Ishikawa (cell line): ENCODE measurements around the gene MTX1.

Experiments
- CEBPB ChIP-seq: IDR thresholded peaks from 2 replicates; pipeline ENCODE4 v1.6.1; 2012
- CREB1 ChIP-seq: IDR thresholded peaks from 2 replicates; pipeline ENCODE4 v1.6.1; 2012; ENCODE audit warnings: low read depth
- EGR1 ChIP-seq: IDR thresholded peaks from 2 replicates; pipeline ENCODE4 v1.6.1; 2012
- EP300 ChIP-seq: IDR thresholded peaks from 2 replicates; pipeline ENCODE4 v1.6.1; 2012; ENCODE audit warnings: borderline replicate concordance
- FOXM1 ChIP-seq: IDR thresholded peaks from 2 replicates; pipeline ENCODE4 v1.6.1; 2012; ENCODE audit warnings: low read depth, borderline replicate concordance
- MAX ChIP-seq: IDR thresholded peaks from 2 replicates; pipeline ENCODE4 v1.6.1; 2012
- NFIC ChIP-seq: IDR thresholded peaks from 2 replicates; pipeline ENCODE4 v1.6.1; 2012
- RAD21 ChIP-seq: IDR thresholded peaks from 2 replicates; pipeline ENCODE4 v1.6.1; 2012; ENCODE audit warnings: low read depth
- REST ChIP-seq: IDR thresholded peaks from 2 replicates; pipeline ENCODE4 v1.6.1; 2012; ENCODE audit warnings: low read depth, mild to moderate bottlenecking
- TAF1 ChIP-seq: IDR thresholded peaks from 2 replicates; pipeline ENCODE4 v1.6.1; 2012; ENCODE audit warnings: low read depth, mild to moderate bottlenecking
- TCF12 ChIP-seq: IDR thresholded peaks from 2 replicates; pipeline ENCODE4 v1.6.1; 2012; ENCODE audit warnings: low read depth
- TEAD4 ChIP-seq: IDR thresholded peaks from 2 replicates; pipeline ENCODE4 v1.6.1; 2012
- USF1 ChIP-seq: IDR thresholded peaks from 2 replicates; pipeline ENCODE4 v1.6.1; 2012
- YY1 ChIP-seq: IDR thresholded peaks from 2 replicates; pipeline ENCODE4 v1.6.1; 2012; ENCODE audit warnings: low read depth
- ZBTB7A ChIP-seq: IDR thresholded peaks from 2 replicates; pipeline ENCODE4 v1.6.1; 2012; ENCODE audit warnings: low read depth

Gene MTX1

GRCh38 chr1:155174324-155175280 is 33.9 kb upstream of the MTX1 start:
- peak; percentile 38; the same call in 1 of the 2 replicates for TF ChIP-seq ZBTB7A
- TF ChIP-seq TAF1, result no peak

DNA sequence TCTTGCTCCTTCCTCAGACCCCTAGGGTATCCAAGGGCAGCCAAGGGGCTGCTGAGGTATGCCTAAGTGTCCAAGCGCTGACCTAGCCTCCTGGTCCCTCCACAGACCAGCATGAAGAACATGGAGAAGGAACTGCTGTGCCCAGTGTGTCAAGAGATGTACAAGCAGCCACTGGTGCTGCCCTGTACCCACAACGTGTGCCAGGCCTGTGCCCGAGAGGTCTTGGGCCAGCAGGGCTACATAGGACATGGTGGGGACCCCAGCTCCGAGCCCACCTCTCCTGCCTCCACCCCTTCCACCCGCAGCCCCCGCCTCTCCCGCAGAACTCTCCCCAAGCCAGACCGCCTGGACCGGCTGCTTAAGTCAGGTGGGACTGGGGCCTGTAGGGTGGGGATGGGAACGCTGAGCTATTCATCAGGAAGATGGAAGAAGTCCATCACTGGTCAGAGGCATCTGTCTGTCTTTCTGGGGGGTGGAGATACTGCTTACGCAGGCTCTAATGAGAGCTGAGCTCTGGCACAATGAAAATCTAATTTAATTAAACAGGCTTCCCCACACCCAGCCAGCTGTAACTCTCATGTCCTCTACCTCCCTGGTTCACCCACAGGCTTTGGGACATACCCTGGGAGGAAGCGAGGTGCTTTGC is 33.1 kb upstream of the MTX1 start:
- TF ChIP-seq CEBPB, result no peak
- TF ChIP-seq EP300, result no peak
- TF ChIP-seq TEAD4, result no peak
- TF ChIP-seq EGR1, result no peak
- TF ChIP-seq YY1, result no peak
- TF ChIP-seq REST, result no peak
- no peak for TF ChIP-seq TCF12
- no peak for TF ChIP-seq CREB1

DNA sequence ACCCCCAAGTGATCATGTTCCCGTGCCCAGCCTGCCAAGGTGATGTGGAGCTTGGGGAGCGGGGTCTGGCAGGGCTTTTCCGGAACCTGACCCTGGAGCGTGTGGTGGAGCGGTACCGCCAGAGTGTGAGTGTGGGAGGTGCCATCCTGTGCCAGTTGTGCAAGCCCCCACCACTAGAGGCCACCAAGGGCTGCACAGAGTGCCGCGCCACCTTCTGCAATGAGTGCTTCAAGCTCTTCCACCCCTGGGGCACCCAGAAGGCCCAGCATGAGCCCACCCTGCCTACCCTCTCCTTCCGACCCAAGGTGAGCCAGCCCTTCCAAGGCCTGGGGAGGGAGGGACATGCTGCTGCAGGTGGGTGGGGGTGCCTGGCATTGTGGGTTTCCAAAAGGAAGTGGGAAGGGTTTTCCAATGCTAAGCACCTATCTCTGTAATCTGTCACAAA is 32.5 kb upstream of the MTX1 start:
- no peak for TF ChIP-seq NFIC
- TF ChIP-seq TAF1, result no peak
- no peak for TF ChIP-seq RAD21
- no peak for TF ChIP-seq TEAD4
- no peak for TF ChIP-seq REST
- TF ChIP-seq MAX, result no peak
- TF ChIP-seq EGR1, result no peak
- no peak for TF ChIP-seq ZBTB7A
- no peak for TF ChIP-seq CEBPB
- no peak for TF ChIP-seq FOXM1
- TF ChIP-seq CREB1, result no peak
- no peak for TF ChIP-seq YY1
- TF ChIP-seq USF1, result no peak
- TF ChIP-seq TCF12, result no peak
- TF ChIP-seq EP300, result no peak

DNA sequence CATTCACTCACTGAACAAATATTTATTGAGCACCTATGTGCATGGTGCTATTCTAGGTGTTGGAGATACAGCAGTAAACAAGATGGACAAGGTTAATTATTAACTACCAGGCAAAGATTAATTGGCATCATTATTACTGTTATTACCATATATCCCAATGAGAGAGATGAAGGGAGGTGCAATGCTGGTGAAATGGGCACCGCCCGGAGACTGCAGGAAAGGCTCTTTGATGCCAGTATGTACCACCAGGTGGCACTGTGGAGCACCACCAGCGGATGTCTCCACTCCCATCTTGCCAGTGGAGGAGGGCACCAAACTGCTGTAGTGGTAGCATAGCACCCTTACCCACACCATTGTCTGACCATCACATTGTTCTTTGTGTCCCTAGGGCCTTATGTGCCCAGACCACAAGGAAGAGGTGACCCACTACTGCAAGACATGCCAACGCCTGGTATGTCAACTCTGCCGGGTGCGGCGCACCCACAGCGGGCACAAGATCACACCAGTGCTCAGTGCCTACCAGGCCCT is 31.9 kb upstream of the MTX1 start:
- TF ChIP-seq RAD21, result peak; percentile 69
- TF ChIP-seq FOXM1, result no peak
- TF ChIP-seq YY1, result peak; percentile 49; the same call in 1 of the 2 replicates
- no peak for TF ChIP-seq EP300
- TF ChIP-seq REST, result no peak

- TF ChIP-seq EP300 (no peak), YY1 (no peak), ZBTB7A (no peak), TCF12 (no peak), RAD21 (no peak), TEAD4 (no peak), USF1 (no peak), FOXM1 (no peak), NFIC (no peak), TAF1 (no peak)
Measured at GRCh38 chr1:155177192-155177917, 31.1 kb upstream of the MTX1 start.
